ENCODE data around the gene NOTUM.
"Not testable (repeated sequence)": the region's sequence is repeated elsewhere in the genome, so short reads cannot be mapped to it uniquely, and the experiment has no call there.

NOTUM gene

DNA sequence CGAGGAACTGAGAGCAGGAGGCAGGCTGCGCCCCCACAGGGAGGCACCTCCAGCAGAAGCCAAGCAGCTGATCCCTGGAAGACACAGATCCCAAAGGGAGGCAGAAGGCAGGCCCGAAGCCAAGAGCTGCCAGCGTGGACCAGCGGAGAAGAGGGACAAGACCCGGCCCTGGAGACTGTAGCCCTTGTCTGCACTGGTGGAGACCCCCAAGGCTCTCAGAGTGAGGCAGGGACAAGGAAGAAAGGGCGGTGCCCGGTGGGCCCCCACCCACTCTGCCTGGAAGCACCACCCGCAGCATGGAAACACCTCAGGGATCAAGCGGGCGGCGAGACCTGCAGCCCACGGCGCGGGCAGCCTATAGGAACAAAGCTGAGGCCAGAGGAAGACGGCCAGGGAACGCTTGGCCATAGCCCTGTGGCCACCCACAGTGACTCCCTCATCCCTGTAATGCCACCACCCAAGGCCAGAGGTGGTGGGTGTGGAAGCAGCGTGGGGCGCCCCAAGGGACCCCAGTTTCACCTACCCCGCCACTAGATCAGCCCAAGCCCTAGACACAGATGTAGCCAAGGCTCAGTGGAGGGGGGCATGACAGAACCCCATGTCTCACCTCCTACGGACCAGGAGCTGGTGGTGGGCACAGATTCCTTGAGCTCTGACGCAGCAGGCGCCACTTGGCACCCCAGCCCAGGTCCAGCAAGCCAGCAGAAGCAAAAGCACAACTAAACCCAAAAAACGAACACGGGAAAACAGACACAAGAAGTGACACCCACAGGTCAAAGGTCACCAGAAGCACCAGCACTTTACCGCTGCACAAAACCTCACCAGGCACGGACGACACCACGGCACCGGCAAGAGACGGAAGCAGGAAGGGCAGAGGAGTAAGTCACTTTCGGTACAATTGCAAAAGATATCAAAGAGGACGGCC is 40.1 kb downstream of the NOTUM start:
- no peak overlapping the region for H3K4me3 ChIP-seq (ENCODE audit: low read depth, low read length)

DNA sequence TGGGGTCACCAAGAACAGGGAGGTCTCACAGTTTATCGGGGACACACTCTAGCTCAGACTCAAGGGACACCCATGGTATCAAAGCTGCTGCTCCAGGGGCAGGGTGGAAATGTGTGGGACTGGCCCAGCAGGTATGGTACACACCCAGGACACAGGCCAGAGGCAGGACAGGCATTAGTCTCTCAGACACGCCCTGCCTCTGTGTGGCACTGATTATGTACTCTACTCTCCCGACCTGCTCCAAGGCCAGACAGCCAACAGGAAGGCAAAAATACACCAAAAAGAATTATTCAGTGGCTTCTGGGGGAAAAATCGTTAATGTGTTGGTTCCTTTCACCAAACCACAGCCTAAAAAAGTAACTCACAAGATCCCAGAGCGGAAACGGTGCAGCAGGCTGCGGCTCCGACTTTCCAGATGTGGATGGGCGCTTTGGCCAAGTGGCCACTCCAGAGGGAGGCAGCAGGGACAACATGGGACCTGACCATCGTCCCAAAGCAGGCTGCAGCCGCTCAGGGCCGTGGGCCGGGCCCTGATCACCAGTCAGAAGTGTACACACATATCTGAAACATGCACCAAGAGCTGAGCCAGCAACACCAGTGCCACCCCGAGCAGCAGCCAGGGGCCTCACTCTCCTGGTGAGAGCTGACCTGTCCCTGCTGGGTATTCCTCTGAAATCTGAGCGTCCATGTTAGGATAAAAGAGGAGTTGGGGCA is 42.0 kb downstream of the NOTUM start:
- TF ChIP-seq, protein P1, sequence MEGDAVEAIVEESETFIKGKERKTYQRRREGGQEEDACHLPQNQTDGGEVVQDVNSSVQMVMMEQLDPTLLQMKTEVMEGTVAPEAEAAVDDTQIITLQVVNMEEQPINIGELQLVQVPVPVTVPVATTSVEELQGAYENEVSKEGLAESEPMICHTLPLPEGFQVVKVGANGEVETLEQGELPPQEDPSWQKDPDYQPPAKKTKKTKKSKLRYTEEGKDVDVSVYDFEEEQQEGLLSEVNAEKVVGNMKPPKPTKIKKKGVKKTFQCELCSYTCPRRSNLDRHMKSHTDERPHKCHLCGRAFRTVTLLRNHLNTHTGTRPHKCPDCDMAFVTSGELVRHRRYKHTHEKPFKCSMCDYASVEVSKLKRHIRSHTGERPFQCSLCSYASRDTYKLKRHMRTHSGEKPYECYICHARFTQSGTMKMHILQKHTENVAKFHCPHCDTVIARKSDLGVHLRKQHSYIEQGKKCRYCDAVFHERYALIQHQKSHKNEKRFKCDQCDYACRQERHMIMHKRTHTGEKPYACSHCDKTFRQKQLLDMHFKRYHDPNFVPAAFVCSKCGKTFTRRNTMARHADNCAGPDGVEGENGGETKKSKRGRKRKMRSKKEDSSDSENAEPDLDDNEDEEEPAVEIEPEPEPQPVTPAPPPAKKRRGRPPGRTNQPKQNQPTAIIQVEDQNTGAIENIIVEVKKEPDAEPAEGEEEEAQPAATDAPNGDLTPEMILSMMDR (IDR thresholded peaks at IDR 0.05; ENCODE audit: insufficient read depth, low read depth, low read length, missing control alignments): no peak
- H3K4me3 ChIP-seq (ENCODE audit: low read depth, low read length): no peak overlapping the region
- DNase-seq (ENCODE audit: low read depth): no peak

More for the DNA sequence above, 40.1 kb downstream of the NOTUM start:
- TF ChIP-seq, protein P1 (IDR thresholded peaks at IDR 0.05; ENCODE audit: insufficient read depth, low read depth, low read length, missing control alignments): no peak
- DNase-seq (ENCODE audit: low read depth): no peak

DNA sequence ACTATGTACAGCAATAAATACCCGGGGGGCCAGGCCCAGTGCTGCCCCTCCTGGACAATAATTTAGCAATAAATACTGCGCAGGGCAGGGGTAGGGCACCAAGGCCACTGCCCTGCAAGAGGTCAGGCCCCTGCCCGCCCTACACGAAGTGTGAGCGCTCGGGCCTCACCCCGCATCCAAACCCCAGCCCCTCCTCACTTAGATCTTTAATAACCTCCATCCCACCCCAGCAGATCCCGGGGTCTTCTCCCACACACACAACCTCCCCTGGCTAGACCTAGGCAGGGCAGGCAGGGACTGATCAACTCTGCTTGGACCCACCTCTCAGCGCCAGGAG is 42.7 kb downstream of the NOTUM start:
- not testable (repeated sequence) for DNase-seq (ENCODE audit: low read depth); H3K4me3 ChIP-seq (ENCODE audit: low read depth, low read length)

DNA sequence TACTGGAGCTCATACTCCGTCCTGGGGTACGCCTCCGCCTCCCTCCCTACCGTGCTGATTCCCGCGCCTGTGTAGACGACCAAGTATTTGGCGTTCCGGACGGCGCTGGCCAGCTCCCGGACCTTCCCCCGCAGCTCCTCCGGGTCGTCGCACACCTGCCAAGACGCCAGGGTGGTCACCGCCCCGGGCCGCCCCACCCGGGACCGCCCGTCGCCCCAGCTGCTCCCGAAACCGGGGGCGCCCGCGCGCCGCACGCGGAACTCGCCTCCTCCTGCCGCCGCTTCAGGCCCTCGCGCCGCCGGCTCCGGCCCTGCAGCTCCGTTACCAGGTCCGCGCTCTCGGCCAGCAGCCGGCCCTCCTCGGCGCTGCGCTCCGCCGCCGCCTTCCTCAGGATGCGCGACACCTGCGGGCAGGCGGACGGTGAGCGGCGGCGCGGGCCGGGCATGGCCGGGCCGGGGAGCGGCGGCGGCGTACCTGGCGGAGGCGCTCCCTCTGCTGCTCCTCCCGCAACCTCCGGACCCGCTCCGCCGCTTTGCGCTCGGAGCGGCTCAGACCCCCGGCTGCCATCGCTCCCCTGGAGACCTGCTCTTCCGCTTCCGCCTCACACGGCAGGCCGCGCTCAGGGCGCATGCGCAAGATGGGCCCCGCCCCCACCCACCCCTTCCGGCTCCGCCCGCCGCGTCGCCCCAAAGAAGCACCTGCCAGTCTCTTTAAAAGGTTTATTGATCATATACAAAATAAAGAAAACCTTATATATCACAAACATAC is 43.2 kb downstream of the NOTUM start, which contains the start of gene SIRT7:
Gene SIRT7, minus strand, starts transcription at position 612 of the 768 bp plus-strand sequence. Its CDS starts 45 bp downstream, at position 567.
- H3K4me3 ChIP-seq (ENCODE audit: low read depth, low read length): peak within 1 kb of the TSS; percentile 69
- peak; percentile 91 for DNase-seq (ENCODE audit: low read depth)
- TF ChIP-seq, protein P1 (IDR thresholded peaks at IDR 0.05; ENCODE audit: insufficient read depth, low read depth, low read length, missing control alignments): no peak

DNA sequence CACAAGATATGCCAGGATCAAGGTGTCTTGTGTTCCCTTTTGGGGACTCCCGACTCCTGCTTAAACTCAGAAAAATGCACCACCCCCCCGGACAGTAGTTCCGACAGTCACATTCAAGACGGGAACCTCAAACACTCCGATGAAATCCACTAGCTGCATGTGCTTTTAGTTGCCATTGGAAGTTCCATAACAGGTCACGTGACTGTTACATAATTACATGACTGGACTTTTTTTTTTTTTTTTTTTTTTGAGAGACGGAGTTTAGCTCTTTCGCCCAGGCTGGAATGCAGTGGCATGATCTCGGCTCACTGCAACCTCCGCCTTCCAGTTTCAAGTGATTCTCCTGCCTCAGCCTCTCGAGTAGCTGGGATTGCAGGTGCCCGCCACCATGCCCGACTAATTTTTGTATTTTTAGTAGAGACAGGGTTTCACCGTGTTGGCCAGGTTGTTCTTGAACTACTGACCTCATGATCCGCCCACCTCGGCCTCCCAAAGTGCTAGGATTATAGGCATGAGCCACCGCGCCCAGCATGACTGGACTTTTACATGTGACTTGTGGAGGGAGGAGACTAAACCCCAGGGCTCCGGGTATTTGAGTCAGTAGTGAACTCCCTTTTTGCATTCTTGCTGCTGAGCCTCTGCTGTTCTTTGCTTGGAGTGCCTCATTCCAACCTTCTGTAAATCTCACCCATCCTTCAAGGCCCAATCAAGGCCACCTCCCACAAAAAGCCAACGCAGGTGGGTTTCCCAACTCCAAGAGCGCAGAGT is 44.6 kb downstream of the NOTUM start:
- TF ChIP-seq, protein P1 (IDR thresholded peaks at IDR 0.05; ENCODE audit: insufficient read depth, low read depth, low read length, missing control alignments): no peak
- H3K4me3 ChIP-seq (ENCODE audit: low read depth, low read length): peak overlapping the region; percentile 69
- no peak for DNase-seq (ENCODE audit: low read depth)

DNA sequence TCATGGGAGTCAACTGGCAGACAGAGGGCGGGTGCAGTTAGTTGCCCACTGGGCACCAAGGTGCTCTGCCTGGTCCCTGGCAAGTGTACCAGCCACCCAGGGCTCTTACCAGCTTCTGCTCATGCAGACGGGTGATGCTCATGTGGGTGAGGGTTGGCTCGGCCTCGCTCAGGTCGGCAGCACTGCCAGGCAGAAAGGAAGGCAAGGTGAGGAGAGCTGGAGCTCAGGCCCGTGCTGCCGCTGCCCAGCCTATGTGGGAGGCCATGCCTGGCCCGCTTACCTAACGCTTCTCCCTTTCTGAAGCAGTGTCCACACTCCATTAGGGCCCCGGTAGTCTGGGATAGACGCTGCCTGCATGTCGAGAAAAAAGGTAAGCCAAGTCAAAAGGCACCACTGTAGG is 45.7 kb downstream of the NOTUM start:
- TF ChIP-seq, protein P1 (IDR thresholded peaks at IDR 0.05; ENCODE audit: insufficient read depth, low read depth, low read length, missing control alignments): no peak
- no peak for DNase-seq (ENCODE audit: low read depth)
- H3K4me3 ChIP-seq (ENCODE audit: low read depth, low read length): no peak overlapping the region
